Panc1 (cell line): Measurements from ENCODE around the gene CFLAR. TPM values are rescaled to one million over a fixed set of nuclear protein-coding genes. Genes with fewer than 3 reads are reported as not detected.
"Not testable (repeated sequence)": the region's sequence is repeated elsewhere in the genome, so short reads cannot be mapped to it uniquely, and the experiment has no call there.

ENCODE experiments used
- ATAC-seq: fragments of 200-7000 bp; cut with Tn5 transposase; 2 replicates; pipeline ENCODE4 v1.9.1; 2020; ENCODE audit warnings: mild to moderate bottlenecking, moderate library complexity
- BruUV-seq: library from RNA; stranded (reverse); fragments of 400-500 nt; replicated peaks from 2 replicates; lab custom pipeline; 2021; lab: Mats Ljungman, UMichigan
- CTCF ChIA-PET: fragments of 300-600 bp; sonication (Branson Sonifier 250); formaldehyde crosslinking; loops from one replicate; lab custom pipeline; 2022; ENCODE audit warnings: antibody characterized with exemption; lab: Charles Lee
- POLR2A ChIA-PET: fragments of 300-600 bp; sonication (Branson Sonifier 250); formaldehyde crosslinking; loops from one replicate; lab custom pipeline; 2022; ENCODE audit warnings: antibody characterized with exemption; lab: Charles Lee
- DNase-seq: peaks from one replicate; pipeline ENCODE4 v3.0.0-alpha.2; 2010; ENCODE audit warnings: low read depth, low spot score
- H3K27ac ChIP-seq: 2 replicates; pipeline ENCODE4 v1.5.1; 2011; ENCODE audit warnings: mild to moderate bottlenecking, low read length, inconsistent platforms
- H3K27me3 ChIP-seq: fragments of 200-500 bp; sonication (Bioruptor generic); 2 replicates; pipeline ENCODE4 v1.6.0; 2014; ENCODE audit warnings: low read length, inconsistent platforms; ENCODE audit not compliant: control insufficient read depth, insufficient read depth
- H3K36me3 ChIP-seq: fragments of 200-500 bp; sonication (Bioruptor generic); 2 replicates; pipeline ENCODE4 v1.5.1; 2014; ENCODE audit warnings: inconsistent platforms, mild to moderate bottlenecking, low read length, moderate library complexity; ENCODE audit not compliant: control insufficient read depth, insufficient read depth
- H3K4me1 ChIP-seq: 2 replicates; pipeline ENCODE4 v1.5.1; 2011; ENCODE audit warnings: inconsistent platforms, mild to moderate bottlenecking, low read length, moderate library complexity; ENCODE audit not compliant: control insufficient read depth, insufficient read depth
- H3K4me3 ChIP-seq, 2 experiments: 2 replicates each; pipeline ENCODE4 v1.5.1; 2011 to 2012; ENCODE audit warnings: low read depth in 2 of 2, low read length in 2 of 2, mild to moderate bottlenecking in 2 of 2, inconsistent platforms in 1 of 2, moderate library complexity in 1 of 2
- H3K9me3 ChIP-seq: fragments of 200-500 bp; sonication (Bioruptor generic); 2 replicates; pipeline ENCODE4 v1.5.1; 2014; ENCODE audit warnings: low read depth, mild to moderate bottlenecking, inconsistent platforms, low read length, moderate library complexity; ENCODE audit not compliant: control insufficient read depth, insufficient read depth
- CTCF ChIP-seq: fragments of 450-650 bp; IDR thresholded peaks from 2 replicates; pipeline ENCODE4 v1.5.1; 2017; ENCODE audit warnings: mild to moderate bottlenecking
- POLR2AphosphoS5 ChIP-seq: IDR thresholded peaks from 2 replicates; pipeline ENCODE4 v1.6.1; 2012; ENCODE audit warnings: mild to moderate bottlenecking, low read depth, low read length, moderate library complexity
- REST ChIP-seq, 2 experiments: IDR thresholded peaks; 2 replicates each; pipeline ENCODE4 v1.6.1; 2011 to 2012; ENCODE audit warnings: low read depth in 2 of 2, control low read depth in 1 of 2, low read length in 1 of 2, mild to moderate bottlenecking in 1 of 2, moderate library complexity in 1 of 2; ENCODE audit not compliant: insufficient read depth in 1 of 2
- SIN3A ChIP-seq: IDR thresholded peaks from 2 replicates; pipeline ENCODE4 v1.6.1; 2012; ENCODE audit warnings: low read depth, mild to moderate bottlenecking, low read length, moderate library complexity, borderline replicate concordance; ENCODE audit not compliant: insufficient read depth
- TCF7L2 ChIP-seq: IDR thresholded peaks from 2 replicates; pipeline ENCODE4 v1.6.1; 2011; ENCODE audit warnings: mild to moderate bottlenecking, low read depth, low read length, inconsistent platforms
- in situ Hi-C: cut with HindIII; loops from 2 replicates; pipeline ENCODE4 v1.10.0; 2016; ENCODE audit warnings: low sequenced_read_pairs, low pct_unique_long_range_greater_than_20kb
- intact Hi-C: fragments of 100-400 bp; cut with micrococcal nuclease; formaldehyde crosslinking; loops from one replicate; pipeline ENCODE4 v1.10.0; 2022; ENCODE audit not compliant: unreplicated experiment
- total RNA-seq: library from RNA; stranded (reverse); gene quantifications from one replicate; pipeline ENCODE4 v1.2.1, GENCODE V29; 2021; ENCODE audit not compliant: unreplicated experiment

CFLAR gene
- total RNA-seq, 1 experiment from 2014 or later: 46.3 TPM

- intact Hi-C loops: no loop called here
- CTCF ChIA-PET: no interaction called here
Observed at GRCh38 chr2:201167546-201167945, 51.6 kb downstream of the CFLAR start.

GRCh38 chr2:201168496-201168895, 52.5 kb downstream of the CFLAR start:
- in situ Hi-C loops, POLR2A ChIA-PET, H3K36me3 ChIP-seq, H3K27me3 ChIP-seq, H3K27ac ChIP-seq, CTCF ChIA-PET, intact Hi-C loops, H3K4me1 ChIP-seq, H3K4me3 ChIP-seq, ATAC-seq, BruUV-seq, DNase-seq, H3K9me3 ChIP-seq: not testable (repeated sequence)

More at GRCh38 chr2:201167546-201167945, 51.6 kb downstream of the CFLAR start:
- DNase-seq: no peak
- in situ Hi-C loops: no loop called here
- ATAC-seq: no peak
- Histone ChIP-seq H3K4me3 (no peak overlapping the region), H3K9me3 (no peaks in the 10 kb centered on the region), H3K27me3 (no peaks in the 10 kb centered on the region), H3K4me1 (no peaks in the 10 kb centered on the region), H3K36me3 (peaks cover 9% of the 10 kb centered on the region), H3K27ac (no peak overlapping the region)
- TF ChIP-seq CTCF: no peak
- TF ChIP-seq REST (IDR thresholded peaks at IDR 0.05; ENCODE audit: insufficient read depth in 1 of 2, low read depth in 2 of 2, low read length in 1 of 2): no peak
- no peak for TF ChIP-seq SIN3A
- TF ChIP-seq POLR2AphosphoS5: no peak
- TF ChIP-seq TCF7L2: no peak
- no TSS peak for BruUV-seq
- POLR2A ChIA-PET: no interaction called here

- in situ Hi-C loops (no loop called here), intact Hi-C loops (no loop called here)
- ChIA-PET CTCF (no interaction called here), POLR2A (no interaction called here)
- Histone ChIP-seq H3K9me3 (no peaks in the 10 kb centered on the region), H3K36me3 (no peaks in the 10 kb centered on the region), H3K27me3 (no peaks in the 10 kb centered on the region), H3K27ac (no peak overlapping the region), H3K4me3 (no peak overlapping the region), H3K4me1 (no peaks in the 10 kb centered on the region)
- ATAC-seq: no peak
- no peak for DNase-seq
- no TSS peak for BruUV-seq
- TF ChIP-seq TCF7L2: no peak
- TF ChIP-seq CTCF: no peak
- TF ChIP-seq SIN3A: no peak
- TF ChIP-seq POLR2AphosphoS5: no peak
- TF ChIP-seq REST (IDR thresholded peaks at IDR 0.05; ENCODE audit: insufficient read depth in 1 of 2, low read depth in 2 of 2, low read length in 1 of 2): no peak
Observed at GRCh38 chr2:201171259-201171814, 55.4 kb downstream of the CFLAR start.
